ENCODE results near the gene KCNC3. TPM values are rescaled to one million over a fixed set of nuclear protein-coding genes. Genes with fewer than 3 reads are reported as not detected.

Gene KCNC3
- total RNA-seq, 2 experiments from 2014 or later: 1.6 to 2.0 TPM

- Histone ChIP-seq H3K4me3 (ENCODE audit: low read length) (no peak overlapping the region), H3K9me3 (ENCODE audit: control insufficient read depth in 1 of 2, insufficient read depth in 1 of 2, low read length in 2 of 2) (peaks cover 6 to 39% of the 10 kb centered on the region in 2 experiments), H3K27ac (ENCODE audit: low read depth in 1 of 2, low read length in 2 of 2) (no peak overlapping the region), H3K36me3 (ENCODE audit: insufficient read depth, low read length) (no peaks in the 10 kb centered on the region), H3K27me3 (ENCODE audit: control insufficient read depth in 1 of 2, insufficient read depth in 2 of 2, low read length in 2 of 2) (peaks cover 41 to 43% of the 10 kb centered on the region in 2 experiments), H3K4me1 (ENCODE audit: insufficient read depth, low read length) (peaks cover 52% of the 10 kb centered on the region)
- CTCF ChIA-PET: no interaction called here
- H3K27ac Mint-ChIP-seq: no peak overlapping the region
- no peak for TF ChIP-seq CTCF (IDR thresholded peaks at IDR 0.05)
- POLR2A ChIA-PET: interaction anchor here (0.9 kb wide), 1 partner anchor 58 kb away, joined by 4 read pairs; the partner anchor contains the start of gene POLD1
- H3K4me1 Mint-ChIP-seq (ENCODE audit: low read depth): peaks cover 51% of the 10 kb centered on the region
- intact Hi-C loops (cut with DNase I, micrococcal nuclease): loop anchor here in 1 of 2 experiments (5.0 kb wide), 1 partner anchor 299 kb away; the partner anchor contains the start of genes VRK3 and ZNF473
- H3K9me3 Mint-ChIP-seq: no peaks in the 10 kb centered on the region
- H3K36me3 Mint-ChIP-seq (ENCODE audit: low read depth): no peaks in the 10 kb centered on the region
- peaks cover 57% of the 10 kb centered on the region for H3K27me3 Mint-ChIP-seq
- DNase-seq (peak in 1 of 14 experiments; percentile 43), ATAC-seq (ENCODE audit: poor library complexity) (no peak)
- no peak overlapping the region for H3K4me3 Mint-ChIP-seq
Observed at GRCh38 chr19:50326101-50326664, 3.0 kb downstream of the KCNC3 start.

- peaks cover 56% of the 10 kb centered on the region for H3K27me3 Mint-ChIP-seq
- no peak for TF ChIP-seq CTCF (IDR thresholded peaks at IDR 0.05)
- CTCF ChIA-PET: interaction anchor here (0.5 kb wide), 1 partner anchor 60 kb away, joined by 3 read pairs; no protein-coding TSS in a partner anchor
- no peaks in the 10 kb centered on the region for H3K9me3 Mint-ChIP-seq
- ATAC-seq (ENCODE audit: poor library complexity) (peak; percentile 24), DNase-seq (peak; percentile 50 to 88 (median 64))
- no peaks in the 10 kb centered on the region for H3K36me3 ChIP-seq (ENCODE audit: insufficient read depth, low read length)
- H3K27ac ChIP-seq (ENCODE audit: low read depth in 1 of 2, low read length in 2 of 2): no peak overlapping the region
- H3K36me3 Mint-ChIP-seq (ENCODE audit: low read depth): no peaks in the 10 kb centered on the region
- peaks cover 46% of the 10 kb centered on the region for H3K4me1 ChIP-seq (ENCODE audit: insufficient read depth, low read length)
- H3K4me3 ChIP-seq (ENCODE audit: low read length): no peak overlapping the region
- POLR2A ChIA-PET: interaction anchor here (0.9 kb wide), 1 partner anchor 59 kb away, joined by 4 read pairs; the partner anchor contains the start of gene POLD1
- intact Hi-C loops (cut with DNase I, micrococcal nuclease): loop anchor here in 1 of 2 experiments (5.0 kb wide), 1 partner anchor 298 kb away; the partner anchor contains the start of genes VRK3 and ZNF473
- H3K9me3 ChIP-seq (ENCODE audit: control insufficient read depth in 1 of 2, insufficient read depth in 1 of 2, low read length in 2 of 2): peaks cover 6 to 36% of the 10 kb centered on the region in 2 experiments
- H3K4me3 Mint-ChIP-seq: no peak overlapping the region
- no peak overlapping the region for H3K27ac Mint-ChIP-seq
- peaks cover 44% of the 10 kb centered on the region for H3K4me1 Mint-ChIP-seq (ENCODE audit: low read depth)
- peaks cover 40 to 42% of the 10 kb centered on the region in 2 experiments for H3K27me3 ChIP-seq (ENCODE audit: control insufficient read depth in 1 of 2, insufficient read depth in 2 of 2, low read length in 2 of 2)
Observed at GRCh38 chr19:50325310-50326100, 3.7 kb downstream of the KCNC3 start.

- no peak for DNase-seq
- H3K4me3 ChIP-seq (ENCODE audit: low read length): no peak overlapping the region
- Mint-ChIP-seq H3K4me3 (no peak overlapping the region), H3K27me3 (peaks cover 50% of the 10 kb centered on the region), H3K27ac (no peak overlapping the region), H3K36me3 (ENCODE audit: low read depth) (no peaks in the 10 kb centered on the region), H3K9me3 (no peaks in the 10 kb centered on the region), H3K4me1 (ENCODE audit: low read depth) (peaks cover 33% of the 10 kb centered on the region)
- ChIA-PET POLR2A (no interaction called here), CTCF (no interaction called here)
- intact Hi-C loops (cut with DNase I, micrococcal nuclease): no loop called here
- no peak overlapping the region for H3K27ac ChIP-seq (ENCODE audit: low read depth in 1 of 2, low read length in 2 of 2)
- no peaks in the 10 kb centered on the region for H3K36me3 ChIP-seq (ENCODE audit: insufficient read depth, low read length)
- peaks cover 34% of the 10 kb centered on the region for H3K4me1 ChIP-seq (ENCODE audit: insufficient read depth, low read length)
- TF ChIP-seq CTCF (IDR thresholded peaks at IDR 0.05): no peak
- H3K9me3 ChIP-seq (ENCODE audit: control insufficient read depth in 1 of 2, insufficient read depth in 1 of 2, low read length in 2 of 2): peaks cover 1 to 25% of the 10 kb centered on the region in 2 experiments
- peaks cover 28 to 31% of the 10 kb centered on the region in 2 experiments for H3K27me3 ChIP-seq (ENCODE audit: control insufficient read depth in 1 of 2, insufficient read depth in 2 of 2, low read length in 2 of 2)
- ATAC-seq (ENCODE audit: poor library complexity): no peak
Observed at GRCh38 chr19:50324331-50324730, 4.8 kb downstream of the KCNC3 start.
